HepG2 (cell line): ENCODE results near the gene GALNT16. TPM values are rescaled to one million over a fixed set of nuclear protein-coding genes. Genes with fewer than 3 reads are reported as not detected.

Experiments
- ARID5B ChIP-seq: IDR thresholded peaks from 2 replicates; pipeline ENCODE4 v1.4.0; 2020; ENCODE audit warnings: mild to moderate bottlenecking, missing genetic modification reagents
- HNRNPK ChIP-seq: fragments of 200-400 bp; formaldehyde crosslinking; IDR thresholded peaks from 2 replicates; pipeline ENCODE4 v1.6.1; 2018; ENCODE audit warnings: low read length, low read depth, moderate library complexity, mild to moderate bottlenecking; ENCODE audit not compliant: poor library complexity, severe bottlenecking
- NCOR1 ChIP-seq: fragments of 200-600 bp; sonication (generic); IDR thresholded peaks from 2 replicates; pipeline ENCODE4 v1.7.0; 2017; ENCODE audit warnings: antibody characterized with exemption, low read length, borderline replicate concordance
- RORA ChIP-seq: sonication (generic); formaldehyde crosslinking; IDR thresholded peaks from 2 replicates; pipeline ENCODE4 v1.5.0; 2020; ENCODE audit warnings: mild to moderate bottlenecking, missing genetic modification reagents, moderate library complexity
- SAFB2 ChIP-seq: sonication (generic); formaldehyde crosslinking; IDR thresholded peaks from 2 replicates; pipeline ENCODE4 v1.5.1; 2020; ENCODE audit warnings: missing genetic modification reagents, low read depth, mild to moderate bottlenecking, borderline replicate concordance
- ZBTB39 ChIP-seq: sonication (generic); formaldehyde crosslinking; IDR thresholded peaks from 2 replicates; pipeline ENCODE4 v1.5.0; 2020; ENCODE audit warnings: missing genetic modification reagents
- ZBTB43 ChIP-seq: sonication (generic); formaldehyde crosslinking; conservative IDR thresholded peaks from 2 replicates; pipeline ENCODE4 v1.4.0; 2020; ENCODE audit warnings: missing genetic modification reagents
- ZNF251 ChIP-seq: sonication (generic); formaldehyde crosslinking; IDR thresholded peaks from 2 replicates; pipeline ENCODE4 v1.9.0; 2021; ENCODE audit warnings: mild to moderate bottlenecking, missing genetic modification reagents
- ZNF407 ChIP-seq: sonication (generic); formaldehyde crosslinking; IDR thresholded peaks from one replicate; pipeline ENCODE4 v1.5.1; 2020; ENCODE audit warnings: mild to moderate bottlenecking, missing genetic modification reagents; ENCODE audit errors: not compliant biosample characterization
- ZNF484 ChIP-seq: sonication (generic); formaldehyde crosslinking; IDR thresholded peaks from 2 replicates; pipeline ENCODE4 v1.5.1; 2020; ENCODE audit warnings: mild to moderate bottlenecking, low read depth, missing genetic modification reagents, borderline replicate concordance
- ZNF720 ChIP-seq: sonication (generic); formaldehyde crosslinking; IDR thresholded peaks from 2 replicates; pipeline ENCODE4 v1.4.0; 2020; ENCODE audit warnings: missing genetic modification reagents
- ZNF724P ChIP-seq: sonication (generic); formaldehyde crosslinking; IDR thresholded peaks from 2 replicates; pipeline ENCODE4 v1.8.0; 2022; ENCODE audit warnings: missing genetic modification reagents, borderline replicate concordance
- ZNF781 ChIP-seq: sonication (generic); formaldehyde crosslinking; IDR thresholded peaks from 2 replicates; pipeline ENCODE4 v1.5.1; 2020; ENCODE audit warnings: borderline replicate concordance, mild to moderate bottlenecking, missing genetic modification reagents; ENCODE audit errors: not compliant biosample characterization
- polyA plus RNA-seq, 8 experiments: library from polyadenylated mRNA; depleted of rRNA in 3 of 8; stranded (reverse) in 7 of 8; unstranded in 1 of 8; fragments of >200 nt; fragmentation: Illumina TruSeq in 4 of 8; extraction: Trizol in 4 of 8; gene quantifications; 2 replicates each; pipeline versions ENCODE4 v1.2.1 to v1.2.3, GENCODE V29; 2011 to 2016; ENCODE audit warnings: low read depth in 4 of 8, missing spikeins in 1 of 8, mixed read lengths in 1 of 8; ENCODE audit not compliant: insufficient read depth in 1 of 8
- total RNA-seq, 5 experiments: library from RNA; depleted of rRNA; stranded (reverse); fragments of >200 nt; fragmentation: Illumina TruSeq; extraction: Trizol; gene quantifications; 2 replicates each; pipeline ENCODE4 v1.2.3, GENCODE V29; 2016; ENCODE audit warnings: low read depth in 1 of 5

Gene GALNT16
- total and polyA plus RNA-seq, 2 of the 13 experiments (the other 11 are each of a cell fraction or from before 2014, with no cell fraction given), result 0.54 to 0.82 TPM

- TF ChIP-seq ARID5B, result no peak
- no peak for TF ChIP-seq ZBTB43
- TF ChIP-seq ZNF251 (CRISPR knock-in tag), result no peak
- no peak for TF ChIP-seq NCOR1
- no peak for TF ChIP-seq ZNF724P (CRISPR knock-in tag)
- TF ChIP-seq ZNF720 (CRISPR knock-in tag), result no peak
- TF ChIP-seq ZNF781 (CRISPR knock-in tag), result no peak
- no peak for TF ChIP-seq ZNF407 (CRISPR knock-in tag)
- no peak for TF ChIP-seq ZNF484
- TF ChIP-seq HNRNPK, result no peak
- TF ChIP-seq ZBTB39 (CRISPR knock-in tag), result no peak
- no peak for TF ChIP-seq RORA (CRISPR knock-in tag)
- no peak for TF ChIP-seq SAFB2 (CRISPR knock-in tag)
Measured at GRCh38 chr14:69261761-69262331, 1.9 kb downstream of the GALNT16 start (continued).
